Epidermal melanocyte (primary cell): ENCODE data around the gene SPATC1L.
"Not testable (repeated sequence)": the region's sequence is repeated elsewhere in the genome, so short reads cannot be mapped to it uniquely, and the experiment has no call there.

Experiments used
- DNase-seq: peaks from one replicate; pipeline ENCODE4 v3.0.0; 2011; ENCODE audit warnings: low spot score; ENCODE audit not compliant: insufficient read length

Gene SPATC1L

GRCh38 chr21:46151989-46152926, 32.0 kb downstream of the SPATC1L start:
- peak; percentile 2 for DNase-seq

- DNase-seq: peak; percentile 16
Measured at GRCh38 chr21:46151261-46151988, 32.8 kb downstream of the SPATC1L start.

DNA sequence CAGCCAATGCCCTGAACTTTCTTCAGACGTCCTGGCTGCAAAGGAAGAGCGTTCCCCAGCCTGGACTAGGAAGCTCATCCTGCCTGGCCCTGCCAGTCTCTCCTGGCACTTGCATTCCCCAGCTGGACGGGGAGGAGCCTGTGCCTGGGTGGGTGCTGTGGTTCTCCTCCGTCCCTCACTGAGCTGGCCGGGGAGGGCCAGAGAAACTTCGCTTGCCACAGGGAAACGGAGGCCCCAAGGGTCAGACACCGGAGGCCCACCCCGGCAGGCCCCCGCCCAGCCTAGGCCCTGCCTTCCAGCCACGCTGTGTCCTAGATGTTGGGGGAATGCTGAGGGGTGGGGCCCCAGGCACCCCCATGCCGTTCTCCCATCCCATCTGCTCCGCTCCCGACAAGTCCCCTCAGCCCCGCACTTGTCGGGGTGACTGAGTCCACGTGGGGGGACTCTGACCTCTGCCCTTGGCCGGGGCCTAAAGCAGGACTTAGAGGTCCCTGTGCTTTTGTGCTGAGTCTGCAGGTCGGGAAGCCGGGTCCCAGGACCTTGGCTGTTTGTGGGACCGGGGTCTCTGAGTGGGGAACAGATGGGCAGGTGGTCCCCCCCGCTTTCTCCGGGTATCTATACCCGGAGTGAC, 33.7 kb downstream of the SPATC1L start:
- peak; percentile 30 for DNase-seq

DNA sequence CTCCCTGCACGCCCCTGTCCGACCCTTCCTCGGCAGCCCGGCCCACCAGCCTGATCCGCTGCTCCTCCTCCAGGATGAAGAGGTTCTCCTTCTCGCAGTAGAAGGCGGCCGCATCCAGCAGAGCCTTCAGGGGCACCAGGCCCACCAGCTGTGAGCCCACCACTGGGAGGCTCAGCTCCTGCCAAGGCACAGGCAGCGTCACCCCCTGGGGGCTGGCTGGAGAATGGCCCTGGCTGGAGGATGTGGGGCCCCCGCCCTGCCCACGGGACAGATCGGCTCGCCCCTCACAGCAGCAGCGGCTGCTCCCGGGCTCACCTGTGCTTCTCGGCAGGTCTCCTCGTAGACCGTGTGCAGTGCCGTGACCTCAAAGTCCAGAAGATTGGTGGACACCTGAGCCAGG, 34.2 kb downstream of the SPATC1L start:
- no peak for DNase-seq

- DNase-seq: peak; percentile 19
Measured at GRCh38 chr21:46149205-46149901, 34.9 kb downstream of the SPATC1L start.

- no peak for DNase-seq
Measured at GRCh38 chr21:46148106-46148505, 36.2 kb downstream of the SPATC1L start.

- not testable (repeated sequence) for DNase-seq
Measured at GRCh38 chr21:46147429-46147828, 36.8 kb downstream of the SPATC1L start.

GRCh38 chr21:46146856-46147255, 37.4 kb downstream of the SPATC1L start:
- DNase-seq: no peak

DNA sequence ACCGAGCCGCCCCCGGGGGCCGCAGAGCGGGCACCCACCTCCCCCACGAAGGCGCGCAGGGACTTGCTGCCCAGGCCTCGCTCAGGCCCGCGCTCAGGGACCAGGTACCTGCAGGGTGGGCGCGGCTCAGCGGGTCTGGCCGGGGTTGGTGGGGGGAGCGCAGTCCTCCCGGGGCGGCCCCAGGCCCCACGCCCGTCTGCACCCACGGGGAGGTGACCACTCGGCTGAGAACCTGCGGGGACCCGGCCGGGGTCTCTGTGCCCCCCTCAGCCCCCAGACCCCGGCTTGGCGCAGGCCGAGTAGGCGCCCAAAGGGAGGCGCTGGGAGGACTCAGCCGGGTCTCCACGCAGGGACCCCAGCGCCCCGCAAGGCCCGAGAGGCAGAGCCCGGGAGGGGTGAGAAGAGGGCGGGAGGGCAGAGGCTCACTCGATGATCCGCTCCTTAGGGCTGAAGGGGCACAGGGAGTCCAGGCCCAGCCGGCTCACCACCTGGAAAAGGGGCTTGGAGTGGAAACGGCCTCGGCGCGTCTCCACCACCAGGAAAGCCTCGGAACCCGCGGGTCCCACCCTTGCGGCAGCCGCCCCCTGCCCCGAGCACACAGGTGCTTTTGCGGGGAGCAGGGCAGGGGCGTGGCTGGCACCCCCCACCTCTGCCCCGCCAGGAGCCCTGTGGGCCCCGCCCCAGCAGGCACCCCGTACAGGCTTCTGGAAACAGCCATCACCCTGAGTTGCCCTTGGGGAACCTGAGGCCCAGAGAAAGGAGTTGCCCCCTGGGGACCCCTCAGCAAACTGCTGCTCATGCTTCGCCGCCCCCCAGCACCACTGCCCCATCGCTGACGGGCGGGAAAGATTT, 38.2 kb downstream of the SPATC1L start:
- no peak for DNase-seq

DNA sequence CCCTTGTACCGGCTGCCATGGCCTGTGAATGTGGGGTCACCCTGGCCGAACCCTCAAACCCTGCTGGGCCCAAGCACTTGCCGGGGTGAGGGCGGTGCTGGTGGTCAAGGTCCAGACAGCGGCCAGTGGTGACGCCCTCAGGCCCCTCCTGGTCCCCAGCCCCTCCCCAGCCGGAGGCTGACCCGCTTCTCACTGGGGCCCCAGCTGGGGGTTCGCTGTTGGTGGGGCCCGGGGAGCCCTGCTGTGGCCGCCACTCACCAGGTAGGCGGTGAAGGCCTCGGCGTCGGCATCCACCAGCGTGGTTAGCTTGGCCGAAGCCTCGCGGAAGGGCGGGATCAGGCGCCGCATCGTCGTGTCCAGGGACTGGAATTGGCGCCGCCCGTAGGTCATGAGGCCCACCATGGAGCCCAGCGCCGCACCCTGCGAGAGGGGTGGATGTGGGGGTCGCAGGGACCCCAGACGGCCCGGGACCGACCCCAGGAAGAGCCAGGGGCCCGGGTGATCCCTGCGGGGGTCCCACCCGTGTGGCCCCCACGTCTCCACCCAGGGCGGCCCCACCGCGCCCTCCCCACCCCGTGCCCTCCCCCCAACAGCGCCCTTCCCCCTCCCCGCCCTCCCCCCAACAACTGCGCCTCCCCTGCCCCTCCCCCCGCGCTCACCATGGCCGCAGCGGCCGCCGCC, 39.0 kb downstream of the SPATC1L start:
- no peak for DNase-seq

GRCh38 chr21:46144464-46145070, 39.7 kb downstream of the SPATC1L start:
- DNase-seq: no peak

- DNase-seq: no peak
Measured at GRCh38 chr21:46142582-46143473, 41.4 kb downstream of the SPATC1L start.

GRCh38 chr21:46141767-46142581, 42.3 kb downstream of the SPATC1L start:
- no peak for DNase-seq

DNA sequence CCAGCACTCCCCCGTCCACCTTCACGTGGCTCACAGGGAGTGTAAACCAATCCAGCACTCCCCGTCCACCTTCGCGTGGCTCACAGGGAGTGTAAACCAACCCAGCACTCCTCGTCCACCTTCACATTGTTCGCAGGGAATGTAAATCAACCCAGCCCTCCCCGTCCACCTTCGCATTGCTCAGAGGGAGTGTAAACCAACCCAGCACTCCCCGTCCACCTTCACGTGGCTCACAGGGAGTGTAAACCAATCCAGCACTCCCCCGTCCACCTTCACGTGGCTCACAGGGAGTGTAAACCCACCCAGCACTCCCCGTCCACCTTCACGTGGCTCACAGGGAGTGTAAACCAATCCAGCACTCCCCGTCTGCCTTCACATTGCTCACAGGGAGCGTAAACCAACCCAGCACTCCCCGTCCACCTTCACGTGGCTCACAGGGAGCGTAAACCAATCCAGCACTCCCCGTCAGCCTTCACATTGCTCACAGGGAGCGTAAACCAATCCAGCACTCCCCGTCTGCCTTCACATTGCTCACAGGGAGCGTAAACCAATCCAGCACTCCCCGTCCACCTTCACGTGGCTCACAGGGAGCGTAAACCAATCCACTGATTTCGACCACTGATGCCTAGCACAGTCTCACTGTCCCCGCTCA, 43.8 kb downstream of the SPATC1L start:
- not testable (repeated sequence) for DNase-seq

GRCh38 chr21:46139686-46140085, 44.6 kb downstream of the SPATC1L start:
- no peak for DNase-seq

DNA sequence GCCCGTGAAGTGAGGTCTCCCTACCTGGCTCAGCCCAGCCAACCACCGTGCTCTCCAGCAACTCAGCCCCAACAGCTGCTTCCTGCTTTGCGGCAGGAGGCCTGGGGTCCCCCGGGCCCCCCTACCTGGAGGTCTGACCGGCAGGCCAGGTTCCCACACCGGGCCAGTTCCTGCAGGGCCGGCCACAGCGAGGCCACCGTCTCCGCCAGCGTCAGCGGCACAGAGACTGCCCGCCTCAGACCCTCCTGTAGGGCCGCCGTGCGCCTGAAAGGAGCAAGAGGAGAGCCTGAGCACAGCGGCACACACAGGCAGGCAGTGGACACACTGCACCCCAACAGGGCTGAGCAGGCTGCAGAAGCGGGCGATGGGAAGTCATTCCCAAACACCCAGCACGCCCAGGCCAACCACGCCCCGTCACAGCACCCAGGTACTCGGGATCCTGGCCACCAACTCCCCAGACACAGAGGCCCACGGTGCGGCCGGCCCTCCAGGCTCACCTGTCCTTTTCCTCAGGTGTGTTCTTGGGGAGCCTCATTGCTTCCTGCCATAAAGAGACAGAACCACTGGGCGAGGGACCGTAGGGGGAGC, 45.8 kb downstream of the SPATC1L start:
- no peak for DNase-seq

DNA sequence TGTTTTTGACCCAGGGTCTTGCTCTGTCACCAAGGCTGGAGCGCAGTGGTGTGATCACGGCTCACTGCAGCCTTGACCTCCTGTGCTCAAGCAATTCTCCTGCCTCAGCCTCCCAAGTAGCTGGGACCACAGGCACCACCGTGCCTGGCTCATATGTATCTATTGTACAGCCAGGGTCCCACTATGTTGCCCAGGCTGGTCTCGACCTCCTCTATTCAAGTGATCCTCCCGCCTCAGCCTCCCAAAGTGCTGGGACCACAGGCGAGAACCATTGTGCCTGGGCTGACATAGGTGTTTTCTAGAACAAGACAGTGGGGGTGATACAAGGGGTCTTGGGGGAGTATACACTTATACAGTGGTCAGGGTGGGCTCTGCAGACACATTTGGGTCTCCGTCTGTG, 46.4 kb downstream of the SPATC1L start:
- DNase-seq: no peak
